MG63 (cell line): ENCODE results near the gene TMEM150C. TPM values are rescaled to one million over a fixed set of nuclear protein-coding genes. Genes with fewer than 3 reads are reported as not detected.

Experiments used
- DNase-seq: peaks from one replicate; pipeline ENCODE4 v3.0.0-alpha.2; 2020
- H3K27me3 ChIP-seq: fragments of 250-450 bp; sonication (Bioruptor Pico); 2 replicates; pipeline ENCODE4 v1.5.1; 2020; ENCODE audit warnings: mild to moderate bottlenecking, moderate library complexity
- H3K36me3 ChIP-seq: fragments of 250-450 bp; sonication (Bioruptor Pico); 2 replicates; pipeline ENCODE4 v1.5.1; 2020; ENCODE audit warnings: mild to moderate bottlenecking, moderate library complexity
- H3K4me3 ChIP-seq: fragments of 250-450 bp; sonication (Bioruptor Pico); 2 replicates; pipeline ENCODE4 v1.5.1; 2020; ENCODE audit warnings: mild to moderate bottlenecking, moderate library complexity
- H3K9me3 ChIP-seq: fragments of 250-450 bp; sonication (Bioruptor Pico); 2 replicates; pipeline ENCODE4 v1.5.1; 2020; ENCODE audit warnings: mild to moderate bottlenecking, moderate library complexity
- total RNA-seq: library from RNA; depleted of rRNA; stranded (reverse); fragments of >200 nt; shearing (Covaris generic); gene quantifications from 2 replicates; pipeline ENCODE4 v1.2.3, GENCODE V29; 2014; ENCODE audit warnings: low replicate concordance

Gene TMEM150C
- total RNA-seq, 1 experiment from 2014 or later = 0.76 TPM

GRCh38 chr4:82469791-82470345 is 91.9 kb downstream of the TMEM150C start:
- Histone ChIP-seq H3K9me3 (no peaks in the 10 kb centered on the region), H3K4me3 (no peak overlapping the region), H3K36me3 (peaks cover 11% of the 10 kb centered on the region), H3K27me3 (no peaks in the 10 kb centered on the region)
- DNase-seq = no peak

- Histone ChIP-seq H3K4me3 (no peak overlapping the region), H3K9me3 (no peaks in the 10 kb centered on the region), H3K27me3 (no peaks in the 10 kb centered on the region), H3K36me3 (peaks cover 19% of the 10 kb centered on the region)
- no peak for DNase-seq
Measured at GRCh38 chr4:82467471-82467870, 94.3 kb downstream of the TMEM150C start.

- H3K27me3 ChIP-seq = no peaks in the 10 kb centered on the region
- H3K4me3 ChIP-seq = no peak overlapping the region
- DNase-seq = no peak
- H3K36me3 ChIP-seq = peaks cover 19% of the 10 kb centered on the region
- no peaks in the 10 kb centered on the region for H3K9me3 ChIP-seq
Measured at GRCh38 chr4:82463221-82463620, 98.6 kb downstream of the TMEM150C start.

- no peaks in the 10 kb centered on the region for H3K9me3 ChIP-seq
- peak; percentile 51 for DNase-seq
- no peaks in the 10 kb centered on the region for H3K27me3 ChIP-seq
- peaks cover 13% of the 10 kb centered on the region for H3K36me3 ChIP-seq
- H3K4me3 ChIP-seq = no peak overlapping the region
Measured at GRCh38 chr4:82462415-82462831, 99.4 kb downstream of the TMEM150C start.

GRCh38 chr4:82461710-82462109 is 100.1 kb downstream of the TMEM150C start:
- H3K27me3 ChIP-seq = no peaks in the 10 kb centered on the region
- H3K36me3 ChIP-seq = peaks cover 9% of the 10 kb centered on the region
- no peaks in the 10 kb centered on the region for H3K9me3 ChIP-seq
- no peak for DNase-seq
- H3K4me3 ChIP-seq = no peak overlapping the region

GRCh38 chr4:82458729-82459128 is 103.1 kb downstream of the TMEM150C start:
- Histone ChIP-seq H3K36me3 (peaks cover 17% of the 10 kb centered on the region), H3K4me3 (no peak overlapping the region), H3K27me3 (no peaks in the 10 kb centered on the region), H3K9me3 (no peaks in the 10 kb centered on the region)
- DNase-seq = no peak

GRCh38 chr4:82457266-82457665 is 104.5 kb downstream of the TMEM150C start:
- no peak for DNase-seq
- peaks cover 8% of the 10 kb centered on the region for H3K36me3 ChIP-seq
- H3K27me3 ChIP-seq = no peaks in the 10 kb centered on the region
- H3K9me3 ChIP-seq = no peaks in the 10 kb centered on the region
- no peak overlapping the region for H3K4me3 ChIP-seq

GRCh38 chr4:82452026-82452425 is 109.8 kb downstream of the TMEM150C start:
- Histone ChIP-seq H3K9me3 (no peaks in the 10 kb centered on the region), H3K27me3 (no peaks in the 10 kb centered on the region), H3K4me3 (no peak overlapping the region), H3K36me3 (peaks cover 14% of the 10 kb centered on the region)
- DNase-seq = no peak

- DNase-seq = no peak
- no peaks in the 10 kb centered on the region for H3K9me3 ChIP-seq
- peaks cover 8% of the 10 kb centered on the region for H3K36me3 ChIP-seq
- H3K4me3 ChIP-seq = no peak overlapping the region
- no peaks in the 10 kb centered on the region for H3K27me3 ChIP-seq
Measured at GRCh38 chr4:82450966-82451755, 110.6 kb downstream of the TMEM150C start.

- H3K9me3 ChIP-seq = no peaks in the 10 kb centered on the region
- no peaks in the 10 kb centered on the region for H3K27me3 ChIP-seq
- H3K4me3 ChIP-seq = no peak overlapping the region
- peaks cover 5% of the 10 kb centered on the region for H3K36me3 ChIP-seq
- DNase-seq = no peak
Measured at GRCh38 chr4:82447886-82448285, 113.9 kb downstream of the TMEM150C start.

GRCh38 chr4:82439088-82439487 is 122.7 kb downstream of the TMEM150C start:
- Histone ChIP-seq H3K27me3 (no peaks in the 10 kb centered on the region), H3K36me3 (no peaks in the 10 kb centered on the region), H3K4me3 (no peak overlapping the region), H3K9me3 (no peaks in the 10 kb centered on the region)
- no peak for DNase-seq

- Histone ChIP-seq H3K9me3 (no peaks in the 10 kb centered on the region), H3K4me3 (no peak overlapping the region), H3K27me3 (no peaks in the 10 kb centered on the region), H3K36me3 (peaks cover 2% of the 10 kb centered on the region)
- no peak for DNase-seq
Measured at GRCh38 chr4:82437285-82438005, 124.3 kb downstream of the TMEM150C start.

GRCh38 chr4:82436780-82437179 is 125.0 kb downstream of the TMEM150C start:
- DNase-seq = no peak
- peaks cover 2% of the 10 kb centered on the region for H3K36me3 ChIP-seq
- H3K27me3 ChIP-seq = no peaks in the 10 kb centered on the region
- H3K4me3 ChIP-seq = no peak overlapping the region
- H3K9me3 ChIP-seq = no peaks in the 10 kb centered on the region

- Histone ChIP-seq H3K36me3 (peaks cover 2% of the 10 kb centered on the region), H3K9me3 (no peaks in the 10 kb centered on the region), H3K4me3 (no peak overlapping the region), H3K27me3 (no peaks in the 10 kb centered on the region)
- no peak for DNase-seq
Measured at GRCh38 chr4:82436130-82436529, 125.7 kb downstream of the TMEM150C start.

- DNase-seq = no peak
- H3K4me3 ChIP-seq = no peak overlapping the region
- H3K36me3 ChIP-seq = peaks cover 2% of the 10 kb centered on the region
- H3K9me3 ChIP-seq = no peaks in the 10 kb centered on the region
- H3K27me3 ChIP-seq = no peaks in the 10 kb centered on the region
Measured at GRCh38 chr4:82434949-82435348, 126.8 kb downstream of the TMEM150C start.

GRCh38 chr4:82433791-82434190 is 128.0 kb downstream of the TMEM150C start:
- Histone ChIP-seq H3K27me3 (no peaks in the 10 kb centered on the region), H3K9me3 (no peaks in the 10 kb centered on the region), H3K4me3 (no peak overlapping the region), H3K36me3 (peaks cover 2% of the 10 kb centered on the region)
- no peak for DNase-seq
